Activated CD8-positive, alpha-beta T cell treated with anti-CD3 and anti-CD28 coated beads, Interleukin-2, amount 10 ng/mL, durations not matched to agents 7 days and 5 days (primary cell): Measurements from ENCODE around the gene WASHC3. TPM values are rescaled to one million over a fixed set of nuclear protein-coding genes. Genes with fewer than 3 reads are reported as not detected.

Experiments
- ATAC-seq: fragments of 150-1000 bp; cut with Tn5 transposase; one replicate; pipeline ENCODE4 v1.10.0; 2021; ENCODE audit warnings: moderate library complexity
- CTCF ChIA-PET: fragments of 350-600 bp; sonication (Branson Sonifier 250); formaldehyde crosslinking; loops from one replicate; lab custom pipeline; 2021; ENCODE audit warnings: antibody characterized with exemption; lab: Charles Lee
- POLR2A ChIA-PET: fragments of 350-600 bp; sonication (Branson Sonifier 250); formaldehyde crosslinking; loops from one replicate; lab custom pipeline; 2021; ENCODE audit warnings: antibody characterized with exemption; lab: Charles Lee
- DNase-seq: peaks from one replicate; pipeline ENCODE4 v3.0.0-alpha.2; 2020
- H3K27ac Mint-ChIP-seq: one replicate; pipeline ENCODE4 v1.8.0; 2021; ENCODE audit warnings: mild to moderate bottlenecking, mixed read lengths
- H3K27me3 Mint-ChIP-seq: one replicate; pipeline ENCODE4 v1.8.0; 2021; ENCODE audit warnings: low read depth, mixed read lengths
- H3K36me3 Mint-ChIP-seq: one replicate; pipeline ENCODE4 v1.8.0; 2021; ENCODE audit warnings: low read depth, mixed read lengths
- H3K4me1 Mint-ChIP-seq: one replicate; pipeline ENCODE4 v1.8.0; 2021; ENCODE audit warnings: low read depth, mixed read lengths
- H3K4me3 Mint-ChIP-seq: one replicate; pipeline ENCODE4 v1.8.0; 2021; ENCODE audit warnings: mild to moderate bottlenecking, mixed read lengths
- H3K9me3 Mint-ChIP-seq: one replicate; pipeline ENCODE4 v1.8.0; 2022; ENCODE audit warnings: mixed read lengths; ENCODE audit not compliant: insufficient read depth
- total RNA-seq, 2 experiments: library from RNA; stranded (reverse); gene quantifications; one replicate each; pipeline ENCODE4 v1.2.3, GENCODE V29; 2021

Gene WASHC3
- total RNA-seq, 2 experiments from 2014 or later = 49.5 to 50.9 TPM

DNA sequence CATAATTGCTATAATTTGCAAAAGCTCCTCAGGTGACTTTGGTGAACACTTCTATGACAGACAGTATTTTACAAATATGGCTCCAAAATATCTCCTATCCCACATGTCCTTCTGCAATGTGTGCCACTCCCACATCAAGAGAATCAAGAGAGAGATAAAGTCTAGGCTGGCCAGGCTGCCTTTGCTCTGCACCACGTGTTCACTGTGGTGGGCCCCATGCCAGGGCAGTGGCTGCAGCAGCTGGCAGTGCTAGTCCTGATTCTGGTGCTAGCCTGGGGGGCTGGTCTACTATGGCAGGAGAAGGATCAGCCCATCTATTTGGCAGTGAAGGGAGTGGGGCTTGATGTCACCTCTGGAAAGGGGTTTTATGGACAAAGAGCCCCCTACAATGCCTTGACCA lies 98.1 kb downstream of the WASHC3 start:
- H3K4me1 Mint-ChIP-seq = peaks cover 13% of the 10 kb centered on the region
- no peak overlapping the region for H3K27ac Mint-ChIP-seq
- ATAC-seq (no peak), DNase-seq (no peak)
- no peaks in the 10 kb centered on the region for H3K36me3 Mint-ChIP-seq
- ChIA-PET POLR2A (no interaction called here), CTCF (interaction anchor here (1.4 kb wide), 1 partner anchor 206 kb away, joined by 3 read pairs; no protein-coding TSS in a partner anchor)
- no peak overlapping the region for H3K4me3 Mint-ChIP-seq
- H3K9me3 Mint-ChIP-seq = no peaks in the 10 kb centered on the region
- no peaks in the 10 kb centered on the region for H3K27me3 Mint-ChIP-seq

Other genes starting within 250 kb of the WASHC3 start
- gene GNPTAB, start 231.0 kb downstream of the WASHC3 start, total RNA-seq = 100 to 1,000 TPM; 104 to 109 TPM
- gene DRAM1, start 184.4 kb downstream of the WASHC3 start, total RNA-seq = 1 to 10 TPM; 2.6 to 2.7 TPM
- gene NUP37, start 58.1 kb upstream of the WASHC3 start, total RNA-seq = 10 to 100 TPM; 66.4 to 70.2 TPM
- 10 to 100 TPM; 32.2 to 35.9 TPM for gene PARPBP, start 58.2 kb upstream of the WASHC3 start, total RNA-seq
- gene PMCH, start 135.8 kb upstream of the WASHC3 start, total RNA-seq = not detected